Trophoblast cell (in vitro differentiated cells and primary cell): ENCODE results near the gene ITLN1.

Source experiments
- DNase-seq, 2 donors: peaks; one replicate each; pipeline ENCODE4 v3.0.0-alpha.2; 2016
- H2AFZ ChIP-seq: 2 replicates; pipeline ENCODE4 v1.6.1; 2013; ENCODE audit warnings: low read length, moderate library complexity, mild to moderate bottlenecking; ENCODE audit not compliant: insufficient read depth, poor library complexity
- H2AK5ac ChIP-seq: 2 replicates; pipeline ENCODE4 v1.6.1; 2013; ENCODE audit warnings: mild to moderate bottlenecking, low read length
- H2BK120ac ChIP-seq: 2 replicates; pipeline ENCODE4 v1.6.1; 2013; ENCODE audit warnings: low read length, mild to moderate bottlenecking, moderate library complexity; ENCODE audit not compliant: insufficient read depth, poor library complexity
- H2BK12ac ChIP-seq: 2 replicates; pipeline ENCODE4 v1.6.1; 2013; ENCODE audit warnings: mild to moderate bottlenecking, low read length, moderate library complexity
- H2BK5ac ChIP-seq: 2 replicates; pipeline ENCODE4 v1.6.1; 2013; ENCODE audit warnings: low read length, low read depth, moderate library complexity, mild to moderate bottlenecking; ENCODE audit not compliant: poor library complexity
- H3K14ac ChIP-seq: 2 replicates; pipeline ENCODE4 v1.6.1; 2013; ENCODE audit warnings: mild to moderate bottlenecking, low read length
- H3K18ac ChIP-seq: 2 replicates; pipeline ENCODE4 v1.6.1; 2013; ENCODE audit warnings: mild to moderate bottlenecking, low read length
- H3K23ac ChIP-seq: 2 replicates; pipeline ENCODE4 v1.6.1; 2013; ENCODE audit warnings: low read length
- H3K27ac ChIP-seq: 2 replicates; pipeline ENCODE4 v1.5.1; 2013; ENCODE audit warnings: low read depth, mild to moderate bottlenecking, inconsistent platforms, low read length, moderate library complexity
- H3K27me3 ChIP-seq: 2 replicates; pipeline ENCODE4 v1.6.1; 2013; ENCODE audit warnings: inconsistent platforms, mild to moderate bottlenecking, low read length, moderate library complexity; ENCODE audit not compliant: insufficient read depth
- H3K36me3 ChIP-seq, 2 experiments: 1 replicate in 1 of 2; 2 replicates in 1 of 2; pipeline ENCODE4 v1.6.1; 2013; ENCODE audit warnings: low read length in 2 of 2, mild to moderate bottlenecking in 2 of 2, moderate library complexity in 1 of 2; ENCODE audit not compliant: insufficient read depth in 2 of 2, control insufficient read depth in 1 of 2
- H3K4ac ChIP-seq: 2 replicates; pipeline ENCODE4 v1.6.1; 2013; ENCODE audit warnings: low read depth, mild to moderate bottlenecking, low read length, moderate library complexity
- H3K4me1 ChIP-seq, 2 experiments: 1 replicate in 1 of 2; 2 replicates in 1 of 2; pipeline ENCODE4 v1.6.1; 2013; ENCODE audit warnings: low read length in 2 of 2, mild to moderate bottlenecking in 2 of 2, moderate library complexity in 1 of 2; ENCODE audit not compliant: insufficient read depth in 2 of 2, control insufficient read depth in 1 of 2
- H3K4me2 ChIP-seq: 2 replicates; pipeline ENCODE4 v1.6.1; 2013; ENCODE audit warnings: inconsistent platforms, mild to moderate bottlenecking, low read length, moderate library complexity
- H3K4me3 ChIP-seq: 2 replicates; pipeline ENCODE4 v1.5.1; 2013; ENCODE audit warnings: mild to moderate bottlenecking, low read depth, low read length, inconsistent platforms
- H3K79me1 ChIP-seq: one replicate; pipeline ENCODE4 v1.6.1; 2013; ENCODE audit warnings: low read length
- H3K79me2 ChIP-seq: 2 replicates; pipeline ENCODE4 v1.6.1; 2013; ENCODE audit warnings: low read length, mild to moderate bottlenecking; ENCODE audit not compliant: control insufficient read depth, insufficient read depth, poor library complexity
- H3K9ac ChIP-seq: 2 replicates; pipeline ENCODE4 v1.6.1; 2013; ENCODE audit warnings: mild to moderate bottlenecking, low read length
- H3K9me3 ChIP-seq: 2 replicates; pipeline ENCODE4 v1.6.1; 2013; ENCODE audit warnings: low read depth, mild to moderate bottlenecking, control low read depth, inconsistent platforms, low read length; ENCODE audit not compliant: insufficient read depth
- H4K12ac ChIP-seq: 2 replicates; pipeline ENCODE4 v1.6.1; 2013; ENCODE audit warnings: low read depth, mild to moderate bottlenecking, low read length, moderate library complexity
- H4K8ac ChIP-seq: 2 replicates; pipeline ENCODE4 v1.6.1; 2013; ENCODE audit warnings: low read depth, mild to moderate bottlenecking, low read length, moderate library complexity
- H4K91ac ChIP-seq: one replicate; pipeline ENCODE4 v1.6.1; 2013; ENCODE audit warnings: low read depth, mild to moderate bottlenecking, low read length, moderate library complexity
- WGBS: extraction: QIAGEN DNeasy Blood & Tissue Kit; methylation state at CpG from one replicate; pipeline ENCODE4 v1.1.7; 2013; ENCODE audit warnings: missing lambda C conversion rate; ENCODE audit not compliant: insufficient read length, insufficient coverage; ENCODE audit errors: extremely low coverage; 5-methylcytosine and 5-hydroxymethylcytosine counted together

Gene ITLN1

GRCh38 chr1:160866001-160866694 is 18.8 kb downstream of the ITLN1 start:
- Histone ChIP-seq H3K18ac (no peak overlapping the region), H4K91ac (no peak overlapping the region), H3K79me2 (no peaks in the 10 kb centered on the region), H2AFZ (no peak overlapping the region), H3K27me3 (no peaks in the 10 kb centered on the region), H3K4me3 (no peak overlapping the region), H4K8ac (no peak overlapping the region), H3K36me3 (no peaks in the 10 kb centered on the region), H4K12ac (no peak overlapping the region), H3K79me1 (no peaks in the 10 kb centered on the region), H2AK5ac (no peak overlapping the region), H2BK5ac (no peak overlapping the region), H2BK120ac (no peak overlapping the region), H3K4me1 (no peaks in the 10 kb centered on the region), H3K27ac (no peak overlapping the region), H3K4me2 (no peak overlapping the region), H3K9ac (no peak overlapping the region), H3K4ac (no peak overlapping the region), H2BK12ac (no peak overlapping the region), H3K14ac (no peak overlapping the region), H3K9me3 (no peaks in the 10 kb centered on the region), H3K23ac (no peak overlapping the region)
- DNase-seq: no peak

- Histone ChIP-seq H4K8ac (no peak overlapping the region), H3K4me3 (no peak overlapping the region), H4K91ac (no peak overlapping the region), H2BK120ac (no peak overlapping the region), H3K18ac (no peak overlapping the region), H3K27me3 (no peaks in the 10 kb centered on the region), H2BK12ac (no peak overlapping the region), H3K4me2 (no peak overlapping the region), H2AK5ac (no peak overlapping the region), H3K79me2 (no peaks in the 10 kb centered on the region), H3K4ac (no peak overlapping the region), H2BK5ac (no peak overlapping the region), H3K27ac (no peak overlapping the region), H4K12ac (no peak overlapping the region), H2AFZ (no peak overlapping the region), H3K9ac (no peak overlapping the region), H3K14ac (no peak overlapping the region), H3K79me1 (no peaks in the 10 kb centered on the region), H3K36me3 (no peaks in the 10 kb centered on the region), H3K4me1 (no peaks in the 10 kb centered on the region), H3K23ac (no peak overlapping the region), H3K9me3 (no peaks in the 10 kb centered on the region)
- DNase-seq: no peak
- no CpG with 5 or more reads among the region's 5 CpGs for WGBS
Measured at GRCh38 chr1:160865337-160865736, 19.6 kb downstream of the ITLN1 start.

GRCh38 chr1:160864173-160864572 is 20.8 kb downstream of the ITLN1 start:
- Histone ChIP-seq H3K18ac (no peak overlapping the region), H3K9me3 (no peaks in the 10 kb centered on the region), H3K79me2 (no peaks in the 10 kb centered on the region), H4K91ac (no peak overlapping the region), H4K12ac (no peak overlapping the region), H2BK12ac (no peak overlapping the region), H2BK120ac (no peak overlapping the region), H4K8ac (no peak overlapping the region), H3K23ac (no peak overlapping the region), H2AK5ac (no peak overlapping the region), H3K9ac (no peak overlapping the region), H2AFZ (no peak overlapping the region), H3K79me1 (no peaks in the 10 kb centered on the region), H3K36me3 (no peaks in the 10 kb centered on the region), H3K27ac (no peak overlapping the region), H3K14ac (no peak overlapping the region), H3K4me2 (no peak overlapping the region), H3K4me1 (no peaks in the 10 kb centered on the region), H2BK5ac (no peak overlapping the region), H3K4me3 (no peak overlapping the region), H3K4ac (no peak overlapping the region), H3K27me3 (no peaks in the 10 kb centered on the region)
- DNase-seq: no peak
- WGBS: no CpG with 5 or more reads among the region's 2 CpGs

GRCh38 chr1:160863774-160864131 is 21.2 kb downstream of the ITLN1 start:
- no peaks in the 10 kb centered on the region for H3K4me1 ChIP-seq
- H3K9me3 ChIP-seq: no peaks in the 10 kb centered on the region
- H2AK5ac ChIP-seq: no peak overlapping the region
- H3K36me3 ChIP-seq: no peaks in the 10 kb centered on the region
- H2BK12ac ChIP-seq: no peak overlapping the region
- no peaks in the 10 kb centered on the region for H3K79me1 ChIP-seq
- H3K4ac ChIP-seq: no peak overlapping the region
- H4K8ac ChIP-seq: no peak overlapping the region
- no peaks in the 10 kb centered on the region for H3K79me2 ChIP-seq
- no peak overlapping the region for H3K14ac ChIP-seq
- no peak overlapping the region for H3K23ac ChIP-seq
- no peak overlapping the region for H2BK5ac ChIP-seq
- no peak overlapping the region for H3K4me2 ChIP-seq
- H3K9ac ChIP-seq: no peak overlapping the region
- H3K27me3 ChIP-seq: no peaks in the 10 kb centered on the region
- H3K18ac ChIP-seq: no peak overlapping the region
- no peak overlapping the region for H4K12ac ChIP-seq
- no peak for DNase-seq
- WGBS: no CpG with 5 or more reads among the region's 4 CpGs
- H3K4me3 ChIP-seq: no peak overlapping the region
- no peak overlapping the region for H2AFZ ChIP-seq
- H3K27ac ChIP-seq: no peak overlapping the region
- H2BK120ac ChIP-seq: no peak overlapping the region
- no peak overlapping the region for H4K91ac ChIP-seq
